Measurements from ENCODE around the gene CIAO2A.
A peak's percentile ranks its signal among the peaks of the same experiment; 100 is the strongest.
"Not testable (repeated sequence)": the region's sequence is repeated elsewhere in the genome, so short reads cannot be mapped to it uniquely, and the experiment has no call there.

The CIAO2A gene

DNA sequence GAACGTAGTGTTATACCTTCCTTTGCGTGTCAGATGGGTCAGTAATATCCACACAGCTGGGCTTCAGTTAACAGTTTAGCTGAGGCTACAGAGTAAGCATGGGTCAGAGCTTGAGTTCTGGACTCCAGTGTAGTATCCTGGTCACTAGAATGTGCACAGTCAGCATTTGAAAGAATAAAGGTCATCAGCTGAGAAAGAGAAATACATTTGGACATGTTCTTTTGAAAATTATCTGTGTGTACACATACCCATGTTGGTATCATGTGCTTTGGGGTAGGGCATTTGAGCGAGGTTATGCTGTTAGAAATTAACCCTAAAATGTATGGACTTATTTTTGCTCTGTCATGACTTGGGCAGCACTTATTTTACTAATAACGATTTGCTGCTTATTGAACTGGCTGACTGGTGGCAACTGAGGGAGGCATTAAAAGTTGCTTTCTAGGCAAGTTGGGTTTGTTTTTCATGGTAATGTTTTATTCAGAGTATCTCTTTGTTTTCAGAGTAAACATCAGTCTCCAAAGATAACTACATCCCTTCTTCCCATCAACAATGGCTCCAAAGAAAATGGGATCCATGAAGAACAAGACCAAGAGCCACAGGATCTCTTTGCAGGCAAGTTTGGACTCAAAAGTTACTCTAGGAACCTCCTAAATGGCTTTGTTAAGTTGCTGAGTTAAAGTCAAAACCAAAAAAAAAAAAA is 18.6 kb upstream of the CIAO2A start:
- no peak for DNase-seq (ENCODE audit: low read depth in 2 of 3, low spot score in 2 of 3)

- DNase-seq (ENCODE audit: low read depth in 2 of 3, low spot score in 2 of 3): no peak
Measured at GRCh38 chr15:64111679-64112050, 18.0 kb upstream of the CIAO2A start.

DNA sequence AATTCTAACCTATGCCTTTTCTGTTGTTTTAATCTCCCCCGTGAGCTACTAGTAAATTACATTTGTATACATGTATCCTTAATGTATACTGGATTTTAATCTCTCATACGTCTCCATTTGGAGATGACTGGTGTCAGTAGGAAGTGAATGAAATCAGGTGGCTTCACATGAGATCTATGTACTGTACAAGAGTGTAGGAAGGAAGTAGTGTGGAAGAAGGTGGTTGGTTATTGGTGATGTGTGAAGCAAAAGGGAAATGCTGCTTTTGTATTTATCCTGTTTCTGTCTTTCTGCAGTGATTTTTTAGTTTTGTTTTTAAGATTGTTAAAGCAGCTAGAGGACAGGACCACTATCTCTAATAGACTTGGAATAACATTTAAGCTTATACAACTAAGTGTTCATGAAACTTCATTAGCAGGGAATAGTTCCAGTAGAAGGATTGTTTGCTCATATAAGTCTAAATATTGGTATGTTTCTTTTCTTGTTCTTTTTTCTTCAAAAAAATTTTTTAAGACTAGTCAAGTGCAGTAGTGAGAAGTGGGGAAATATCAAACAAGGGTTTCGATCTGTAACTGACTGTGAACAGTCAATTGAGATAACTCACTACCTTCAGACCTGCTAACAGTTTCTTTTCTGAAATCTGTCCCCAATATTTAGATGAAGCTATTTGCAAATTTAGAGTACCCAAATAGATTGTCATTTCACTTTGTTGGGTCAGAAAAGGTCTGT is 17.5 kb upstream of the CIAO2A start:
- no peak for DNase-seq (ENCODE audit: low read depth in 2 of 3, low spot score in 2 of 3)

DNA sequence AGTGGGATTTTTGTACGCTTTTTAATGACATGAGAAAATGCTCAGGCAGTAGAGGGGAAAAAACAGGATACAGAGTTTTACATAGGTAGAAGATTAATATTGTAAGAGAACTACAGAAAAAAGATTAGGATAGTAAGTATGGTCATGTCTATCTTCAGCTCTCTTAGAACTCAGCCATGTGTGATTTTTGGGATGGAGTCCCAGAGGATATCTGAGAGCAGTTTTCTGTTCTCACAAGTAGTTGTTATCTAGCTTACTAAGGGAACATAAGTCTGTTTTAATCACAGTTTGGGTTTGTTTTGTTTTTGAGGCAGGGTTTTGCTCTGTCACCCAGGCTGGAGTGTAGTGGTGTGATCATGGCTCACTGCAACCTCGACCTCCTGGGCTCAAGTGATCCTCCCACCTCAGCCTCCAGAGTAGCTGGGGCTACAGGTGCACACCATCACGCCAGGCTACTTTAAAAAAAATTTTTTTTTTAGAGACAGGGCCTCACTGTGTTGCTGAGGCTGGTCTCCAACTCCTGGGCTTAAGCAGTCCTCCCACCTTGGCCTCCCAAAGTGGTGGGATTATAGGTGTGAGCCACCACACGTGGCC is 16.6 kb upstream of the CIAO2A start:
- not testable (repeated sequence) for DNase-seq (ENCODE audit: low read depth in 2 of 3, low spot score in 2 of 3)

DNA sequence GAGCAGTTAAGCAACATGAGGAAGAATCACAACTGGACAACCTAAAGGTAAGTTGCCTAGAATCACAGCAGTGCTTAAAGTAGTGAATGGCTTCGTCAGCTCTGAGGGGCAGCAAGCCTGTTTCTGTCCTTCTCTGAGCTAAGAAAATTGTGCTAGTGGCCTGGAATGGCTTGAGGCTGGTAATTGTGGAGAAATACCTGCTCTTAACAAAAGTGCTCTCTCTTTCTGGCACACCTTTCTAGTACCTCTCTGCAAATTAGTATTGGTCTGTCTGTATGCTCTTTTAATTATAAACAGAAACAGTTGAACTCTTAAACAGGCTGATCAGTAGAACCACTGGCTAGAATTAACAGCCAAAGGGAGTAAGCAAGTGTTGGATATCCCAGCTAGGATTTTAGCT is 13.7 kb upstream of the CIAO2A start:
- DNase-seq (ENCODE audit: low read depth in 2 of 3, low spot score in 2 of 3): no peak

DNA sequence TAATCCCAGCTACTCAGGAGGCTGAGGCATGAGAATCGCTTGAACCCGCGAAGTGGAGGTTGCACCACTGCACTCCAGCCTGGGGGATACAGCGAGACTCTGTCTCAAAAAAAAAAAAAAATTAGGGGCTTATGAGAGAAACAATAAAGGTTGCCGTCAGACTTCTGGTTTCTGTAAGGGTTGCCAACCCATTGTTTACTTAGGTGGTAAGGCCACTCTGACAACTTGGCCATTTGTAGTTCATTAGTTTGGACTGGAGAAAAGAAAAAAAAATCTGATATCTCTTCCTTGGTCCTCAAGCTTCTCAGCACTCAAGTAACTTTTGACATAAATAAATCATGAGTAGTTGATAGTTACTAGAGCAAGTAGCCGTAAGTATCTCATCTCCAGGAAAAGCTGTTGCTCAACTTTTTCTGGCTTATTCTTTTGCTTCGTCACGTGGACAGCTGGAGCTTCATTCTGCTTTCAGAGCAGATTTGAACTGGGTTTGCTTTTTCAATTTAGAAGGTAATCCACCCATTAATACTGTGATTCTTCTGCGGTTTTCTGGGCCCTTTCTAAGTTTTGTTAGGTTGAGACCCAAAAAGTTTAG is 11.6 kb upstream of the CIAO2A start:
- DNase-seq (ENCODE audit: low read depth in 2 of 3, low spot score in 2 of 3): no peak

DNA sequence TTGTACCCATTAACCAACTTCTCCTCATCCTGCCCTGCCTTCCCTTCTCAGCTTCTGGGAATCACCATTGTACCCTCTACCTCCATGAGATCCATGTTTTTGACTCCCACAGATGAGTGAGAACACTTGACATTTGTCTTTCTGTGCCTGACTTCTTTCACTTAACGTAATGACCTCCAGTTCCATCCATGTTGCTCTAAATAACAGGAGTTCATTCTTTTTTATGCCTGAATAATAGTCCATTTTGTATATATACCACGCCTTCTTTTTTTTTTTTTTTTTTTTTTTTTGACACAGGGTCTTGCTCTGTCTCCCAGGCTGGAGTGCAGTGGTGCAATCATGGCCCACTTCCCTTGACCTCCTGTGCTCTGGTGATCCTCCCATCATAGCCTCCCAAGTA is 8.9 kb upstream of the CIAO2A start:
- no peak for DNase-seq (ENCODE audit: low read depth in 2 of 3, low spot score in 2 of 3)

DNA sequence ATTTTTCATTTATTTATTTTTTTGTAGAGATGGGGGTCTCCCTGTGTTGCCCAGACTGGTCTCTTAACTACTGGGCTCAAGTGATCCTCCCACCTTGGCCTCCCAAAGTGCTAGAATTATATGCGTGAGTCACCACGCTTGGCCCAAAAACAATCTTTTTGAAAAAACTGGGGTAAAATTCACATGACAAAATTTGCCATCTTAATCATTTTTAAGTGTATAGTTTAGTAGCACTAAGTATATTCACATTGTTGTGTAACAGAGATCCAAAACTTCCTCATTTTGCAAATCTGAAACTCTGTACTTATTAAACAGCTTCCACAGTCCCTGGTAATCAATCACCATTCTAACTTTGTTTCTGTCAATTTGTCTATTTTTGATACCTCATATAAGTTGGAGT is 7.3 kb upstream of the CIAO2A start:
- DNase-seq (ENCODE audit: low read depth in 2 of 3, low spot score in 2 of 3): no peak

- no peak for DNase-seq (ENCODE audit: low read depth in 2 of 3, low spot score in 2 of 3)
Measured at GRCh38 chr15:64099379-64099778, 5.7 kb upstream of the CIAO2A start.

DNA sequence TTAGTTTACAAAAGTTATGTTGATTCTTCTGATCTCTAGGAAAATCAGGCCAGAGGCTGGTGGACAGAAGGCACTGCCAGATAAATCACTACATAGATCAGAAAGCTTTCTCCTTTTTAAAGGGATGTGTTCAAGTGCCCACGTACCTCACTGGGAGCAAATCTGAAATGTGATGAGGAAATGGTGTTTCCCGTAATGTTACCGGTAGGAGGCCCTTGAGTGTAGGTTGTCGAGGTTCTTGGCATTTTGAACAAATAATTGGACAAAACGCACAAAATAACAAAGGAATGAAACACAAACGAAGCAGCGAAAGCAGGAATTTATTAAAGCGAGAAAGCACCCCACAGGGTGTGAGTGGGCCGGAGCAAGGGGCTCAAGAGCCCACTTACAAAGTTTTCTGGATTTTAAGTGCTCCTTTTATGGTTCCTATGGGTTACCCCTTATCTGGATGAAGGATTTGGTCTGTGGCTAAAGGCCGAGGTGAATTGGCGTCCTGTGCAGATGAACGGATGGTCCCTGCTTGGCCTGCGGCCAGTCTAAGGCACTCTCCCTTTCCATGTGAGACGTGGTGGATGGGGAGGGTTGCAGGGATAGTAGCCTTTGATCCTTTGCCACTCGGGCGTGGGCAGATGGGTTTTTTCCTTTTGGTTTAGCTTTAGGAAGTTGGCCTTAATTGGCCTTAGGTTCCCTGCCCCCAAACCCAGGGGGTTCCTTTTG is 3.2 kb upstream of the CIAO2A start:
- DNase-seq (ENCODE audit: low read depth in 2 of 3, low spot score in 2 of 3): no peak

- DNase-seq (ENCODE audit: low read depth in 2 of 3, low spot score in 2 of 3): peak; percentile 87 to 96 (median 91)
Measured at GRCh38 chr15:64095795-64096667, 2.4 kb upstream of the CIAO2A start, which contains the start of gene SNX1. SNX1 (plus strand) TSS chr15:64095982; CDS start chr15:64096014, 32 bp downstream.

DNA sequence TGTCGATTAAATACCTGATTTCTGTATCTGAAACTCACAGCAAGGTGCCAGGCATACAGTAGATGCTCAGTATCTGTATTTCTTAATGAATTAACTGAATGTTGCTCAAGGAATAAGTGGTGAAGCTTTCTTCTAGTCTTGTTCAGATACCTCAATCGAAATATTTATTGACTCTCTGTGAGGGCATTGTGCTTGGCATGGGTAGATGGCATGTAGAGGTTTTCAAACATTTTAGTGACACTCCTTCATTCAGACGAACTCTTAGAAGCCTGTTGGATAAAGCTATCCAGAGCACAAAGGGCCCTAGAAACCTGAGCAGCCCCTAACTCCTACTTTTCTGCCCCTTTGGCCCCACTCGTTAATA is 1.8 kb upstream of the CIAO2A start:
- no peak for DNase-seq (ENCODE audit: low read depth in 2 of 3, low spot score in 2 of 3)

GRCh38 chr15:64092864-64093626 is 593 bp downstream of the CIAO2A start:
- DNase-seq (ENCODE audit: low read depth in 2 of 3, low spot score in 2 of 3): peak; percentile 8 to 28 (median 23)

DNA sequence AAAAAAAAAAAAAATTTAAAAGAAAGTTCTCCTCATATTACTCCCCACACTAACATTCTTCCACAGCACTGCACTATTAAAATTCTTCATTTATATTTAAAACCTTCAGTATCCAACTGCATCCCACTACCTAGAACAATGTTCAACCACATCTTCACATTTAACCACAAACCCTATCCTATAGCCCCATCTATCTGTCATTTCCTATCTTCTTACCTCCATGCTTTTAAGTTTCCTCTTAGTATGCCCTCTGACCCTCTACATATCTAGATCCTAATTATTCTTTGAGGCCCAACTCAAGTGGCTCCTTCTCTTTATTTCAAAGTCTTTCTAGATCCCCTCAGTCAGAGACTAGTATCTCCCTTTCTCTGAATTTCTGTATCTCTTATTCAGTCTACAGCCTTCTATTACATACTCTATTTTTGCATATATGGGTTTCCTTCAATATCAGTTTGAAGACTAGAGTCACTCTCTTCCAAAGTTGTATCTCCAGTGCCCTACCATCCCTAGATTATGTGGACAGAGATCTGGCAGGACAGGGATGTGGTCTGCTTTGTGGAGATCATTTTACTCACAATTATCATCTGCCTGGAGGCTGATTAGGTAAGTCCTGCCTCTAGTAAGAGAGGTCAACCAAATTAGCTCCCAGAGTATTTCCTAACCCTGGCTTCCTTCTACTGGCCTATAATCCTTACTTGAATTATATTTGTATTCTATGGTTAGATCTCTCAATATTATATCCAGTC is 1.4 kb downstream of the CIAO2A start:
- no peak for DNase-seq (ENCODE audit: low read depth in 2 of 3, low spot score in 2 of 3)

DNA sequence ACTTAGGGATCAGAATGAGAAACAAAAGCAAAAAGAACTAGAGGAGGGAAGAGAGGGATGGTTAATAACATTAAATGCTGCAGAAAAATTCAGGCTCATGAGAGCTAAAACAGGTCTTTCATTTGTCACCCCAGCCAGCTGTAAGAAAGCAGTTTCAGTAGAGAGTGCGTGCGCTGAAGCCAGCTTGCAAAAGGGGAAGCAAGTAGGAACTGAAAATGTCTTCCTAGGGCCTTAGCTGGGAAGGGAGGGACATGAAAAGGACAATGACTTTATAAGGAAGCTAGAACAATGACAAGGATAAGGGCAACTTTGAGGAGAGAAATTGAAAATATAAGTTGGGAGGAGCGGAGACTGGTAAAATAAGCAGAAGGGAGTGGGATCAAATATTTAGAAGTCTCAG is 3.1 kb downstream of the CIAO2A start:
- no peak for DNase-seq (ENCODE audit: low read depth in 2 of 3, low spot score in 2 of 3)

DNA sequence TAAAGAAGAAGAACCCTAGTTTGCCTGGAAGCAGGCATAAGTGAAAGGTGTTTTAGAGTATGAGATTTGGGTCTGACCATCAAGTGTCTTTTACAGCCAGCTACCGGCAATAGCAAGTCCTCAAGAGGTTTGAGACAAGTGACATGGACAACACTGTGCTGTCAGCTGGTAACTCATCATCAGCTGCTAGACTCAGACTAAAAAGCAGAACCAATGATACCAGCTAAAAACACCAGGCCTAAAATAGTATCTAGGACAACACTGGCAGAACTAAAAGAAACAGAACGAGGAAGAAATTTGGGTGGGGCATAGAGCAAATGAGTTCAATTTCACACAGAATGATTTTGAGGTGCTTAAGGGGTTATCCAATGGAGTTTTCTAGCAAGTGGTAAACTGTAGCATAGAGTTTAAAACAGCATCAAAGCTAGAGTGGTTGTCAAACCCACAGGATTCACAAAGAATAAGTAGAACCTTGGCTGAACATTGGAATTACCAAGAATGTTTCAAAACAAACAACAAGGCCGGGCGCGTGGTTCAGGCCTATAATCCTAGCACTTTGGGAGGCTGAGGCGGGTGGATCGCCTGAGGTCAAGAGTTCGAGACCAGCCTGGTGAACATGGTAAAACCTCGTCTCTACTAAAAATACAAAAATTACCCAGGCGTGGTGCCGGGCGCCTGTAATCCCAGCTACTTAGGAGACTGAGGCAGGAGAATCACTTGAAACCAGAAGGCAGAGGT is 3.9 kb downstream of the CIAO2A start:
- no peak for DNase-seq (ENCODE audit: low read depth in 2 of 3, low spot score in 2 of 3)

DNA sequence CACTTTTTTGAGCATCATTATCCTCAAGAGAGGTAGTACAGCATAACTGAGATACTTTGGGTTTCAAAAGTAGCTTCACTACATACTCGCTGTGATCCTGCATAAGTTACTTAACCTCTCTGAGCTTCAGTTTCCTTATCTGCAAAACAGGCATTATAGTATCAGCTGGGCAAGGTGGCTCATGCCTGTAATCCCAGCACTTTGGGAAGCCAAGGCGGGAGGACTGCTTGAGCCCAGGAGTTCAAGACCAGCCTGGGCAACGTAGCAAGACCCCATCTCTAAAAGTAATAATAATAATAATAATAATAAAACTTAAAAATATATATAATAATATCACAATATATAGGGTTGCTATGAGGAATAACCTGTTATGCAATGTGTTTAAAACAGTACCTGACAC is 10.9 kb downstream of the CIAO2A start:
- DNase-seq (ENCODE audit: low read depth in 2 of 3, low spot score in 2 of 3): no peak

- not testable (repeated sequence) for DNase-seq (ENCODE audit: low read depth in 2 of 3, low spot score in 2 of 3)
Measured at GRCh38 chr15:64073496-64073895, 20.1 kb downstream of the CIAO2A start.

Measured in activated CD8-positive, alpha-beta memory T cell treated with anti-CD3 and anti-CD28 coated beads for 48 hours (primary cell).